Measurements from ENCODE around the gene PPP6R2. TPM values are rescaled to one million over a fixed set of nuclear protein-coding genes. Genes with fewer than 3 reads are reported as not detected.

PPP6R2 gene
- total and polyA plus RNA-seq, 2 of the 8 experiments (the other 6 are each of a cell fraction or from before 2014, with no cell fraction given), result 25.0 to 32.2 TPM

GRCh38 chr22:50356186-50356585, 13.1 kb downstream of the PPP6R2 start (continued):
- no peak for TF ChIP-seq CHD7 (IDR thresholded peaks at IDR 0.05; ENCODE audit: insufficient replicate concordance, low read length)
- no peak for TF ChIP-seq SIRT6 (IDR thresholded peaks at IDR 0.05; ENCODE audit: low read length)
- no peak for TF ChIP-seq SUZ12 (IDR thresholded peaks at IDR 0.05; ENCODE audit: low read length)
- TF ChIP-seq POU5F1 (IDR thresholded peaks at IDR 0.05; ENCODE audit: low read depth, low read length), result no peak
- TF ChIP-seq CHD1 (IDR thresholded peaks at IDR 0.05; ENCODE audit: low read depth, low read length), result no peak
- TF ChIP-seq KDM1A (IDR thresholded peaks at IDR 0.05; ENCODE audit: borderline replicate concordance, low read length), result no peak
- TF ChIP-seq EZH2 (IDR thresholded peaks at IDR 0.05; ENCODE audit: low read depth, low read length, severe bottlenecking), result no peak
- TF ChIP-seq PHF8 (conservative IDR thresholded peaks at IDR 0.05; ENCODE audit: low read depth, low read length), result no peak
- TF ChIP-seq TAF1 (IDR thresholded peaks at IDR 0.05; ENCODE audit: low read depth, low read length), result no peak
- TF ChIP-seq CEBPB (IDR thresholded peaks at IDR 0.05; ENCODE audit: low read depth, low read length), result no peak
- TF ChIP-seq FOSL1 (IDR thresholded peaks at IDR 0.05; ENCODE audit: insufficient read depth, low read depth, low read length), result no peak
- TF ChIP-seq POLR2A (IDR thresholded peaks at IDR 0.05; ENCODE audit: control extremely low read depth in 1 of 2, low read depth in 2 of 2, low read length in 2 of 2), result no peak
- TF ChIP-seq MAFK (IDR thresholded peaks at IDR 0.05; ENCODE audit: low read depth, low read length), result no peak
